CD14-positive monocyte (primary cell): Measurements from ENCODE around the gene MCOLN3. TPM values are rescaled to one million over a fixed set of nuclear protein-coding genes. Genes with fewer than 3 reads are reported as not detected.
"Not testable (repeated sequence)": the region's sequence is repeated elsewhere in the genome, so short reads cannot be mapped to it uniquely, and the experiment has no call there.

Experiments used
- DNase-seq, 3 donors: peaks; one replicate each; pipeline ENCODE4 v3.0.0-alpha.2; 2011 to 2022
- H2AFZ ChIP-seq: 2 replicates; pipeline ENCODE4 v1.6.0; 2012; ENCODE audit warnings: mild to moderate bottlenecking, low read depth, low read length, inconsistent platforms; ENCODE audit not compliant: insufficient read depth, poor library complexity, severe bottlenecking
- H3K27ac ChIP-seq, 2 donors: 1 replicate in 1 of 2; 2 replicates in 1 of 2; pipeline ENCODE4 v1.5.1; 2012 to 2013; ENCODE audit warnings: low read length in 2 of 2, control low read depth in 1 of 2, inconsistent platforms in 1 of 2, low read depth in 1 of 2, mild to moderate bottlenecking in 1 of 2
- H3K27me3 ChIP-seq, 2 donors: one replicate each; pipeline versions ENCODE4 v1.6.0 to v1.6.1; 2011 to 2013; ENCODE audit warnings: low read length in 2 of 2; ENCODE audit not compliant: control insufficient read depth in 2 of 2, insufficient read depth in 2 of 2
- H3K36me3 ChIP-seq, 2 donors: replicated peaks in 1 of 2; 1 replicate in 1 of 2; 2 replicates in 1 of 2; pipeline versions ENCODE4 v1.5.1 to v1.6.1; 2012 to 2013; ENCODE audit warnings: low read length in 2 of 2, control low read depth in 1 of 2, inconsistent platforms in 1 of 2, mild to moderate bottlenecking in 1 of 2; ENCODE audit not compliant: insufficient read depth in 2 of 2, control insufficient read depth in 1 of 2
- H3K4me1 ChIP-seq, 2 donors: 1 replicate in 1 of 2; 2 replicates in 1 of 2; pipeline versions ENCODE4 v1.5.1 to v1.6.1; 2012 to 2013; ENCODE audit warnings: low read length in 2 of 2, control low read depth in 1 of 2, inconsistent platforms in 1 of 2, mild to moderate bottlenecking in 1 of 2, moderate library complexity in 1 of 2; ENCODE audit not compliant: insufficient read depth in 2 of 2, control insufficient read depth in 1 of 2
- H3K4me2 ChIP-seq: replicated peaks from 2 replicates; pipeline ENCODE3; 2012; ENCODE audit warnings: low read length, moderate library complexity, mild to moderate bottlenecking; ENCODE audit not compliant: poor library complexity, severe bottlenecking; ENCODE audit errors: extremely low read depth
- H3K4me3 ChIP-seq, 3 experiments: fragments of 200-600 bp in 1 of 3; sonication (generic) in 1 of 3; replicated peaks in 1 of 3; 1 replicate in 2 of 3; 2 replicates in 1 of 3; pipeline ENCODE4 v1.5.1; 2011 to 2013; ENCODE audit warnings: low read length in 3 of 3, mild to moderate bottlenecking in 3 of 3, control low read depth in 2 of 3, low read depth in 2 of 3, inconsistent platforms in 1 of 3, moderate library complexity in 1 of 3
- H3K79me2 ChIP-seq: 2 replicates; pipeline ENCODE4 v1.6.0; 2012; ENCODE audit warnings: mild to moderate bottlenecking, control low read depth, inconsistent platforms, low read length, moderate library complexity; ENCODE audit not compliant: insufficient read depth
- H3K9ac ChIP-seq: 2 replicates; pipeline ENCODE4 v1.6.0; 2017; ENCODE audit warnings: low read length, mild to moderate bottlenecking; ENCODE audit not compliant: insufficient read depth, poor library complexity, severe bottlenecking
- H3K9me3 ChIP-seq, 2 donors: replicated peaks in 1 of 2; 1 replicate in 1 of 2; 2 replicates in 1 of 2; pipeline versions ENCODE4 v1.5.1 to v1.6.1; 2012 to 2013; ENCODE audit warnings: low read length in 2 of 2, control low read depth in 1 of 2; ENCODE audit not compliant: control insufficient read depth in 1 of 2, insufficient read depth in 1 of 2
- H4K20me1 ChIP-seq: 2 replicates; pipeline ENCODE4 v1.6.0; 2012; ENCODE audit warnings: mild to moderate bottlenecking, low read length, control low read depth, moderate library complexity; ENCODE audit not compliant: insufficient read depth
- H3K27ac Mint-ChIP-seq, 7 donors: one replicate each; pipeline ENCODE4 v1.8.0; 2020; ENCODE audit warnings: mild to moderate bottlenecking in 7 of 7, mixed read lengths in 7 of 7, moderate library complexity in 6 of 7, inconsistent platforms in 2 of 7
- H3K27me3 Mint-ChIP-seq, 3 donors: one replicate each; pipeline ENCODE4 v1.8.0; 2021 to 2022; ENCODE audit warnings: low read depth in 3 of 3, mild to moderate bottlenecking in 3 of 3, mixed read lengths in 3 of 3, moderate library complexity in 3 of 3, inconsistent platforms in 1 of 3
- H3K36me3 Mint-ChIP-seq, 2 donors: one replicate each; pipeline ENCODE4 v1.8.0; 2020; ENCODE audit warnings: mixed read lengths in 2 of 2, inconsistent platforms in 1 of 2, mild to moderate bottlenecking in 1 of 2
- H3K4me1 Mint-ChIP-seq: one replicate; pipeline ENCODE4 v1.8.0; 2020; ENCODE audit warnings: mild to moderate bottlenecking, mixed read lengths
- H3K4me3 Mint-ChIP-seq, 2 donors: one replicate each; pipeline ENCODE4 v1.8.0; 2020; ENCODE audit warnings: mild to moderate bottlenecking in 2 of 2, mixed read lengths in 2 of 2, moderate library complexity in 1 of 2
- H3K9me3 Mint-ChIP-seq, 7 donors: one replicate each; pipeline ENCODE4 v1.8.0; 2020 to 2022; ENCODE audit warnings: mixed read lengths in 7 of 7, mild to moderate bottlenecking in 6 of 7, moderate library complexity in 6 of 7, inconsistent platforms in 2 of 7
- CTCF ChIP-seq: fragments of 200-600 bp; IDR thresholded peaks from one replicate; pipeline ENCODE4 v1.8.0; 2022; ENCODE audit warnings: antibody characterized with exemption, mild to moderate bottlenecking
- WGBS: methylation state at CpG from one replicate; pipeline ENCODE4 v1.1.5; 2013; ENCODE audit warnings: missing lambda C conversion rate; ENCODE audit not compliant: insufficient coverage; 5-methylcytosine and 5-hydroxymethylcytosine counted together
- intact Hi-C, 2 donors: fragments of 100-400 bp; cut with micrococcal nuclease; formaldehyde crosslinking; loops; one replicate each; pipeline versions ENCODE4 v1.15.0 to v1.15.1; 2023
- polyA plus RNA-seq, 3 donors: library from polyadenylated mRNA; depleted of rRNA in 1 of 3; unstranded in 2 of 3; stranded (reverse) in 1 of 3; fragments of 300-500 nt in 2 of 3; fragments of >200 nt in 1 of 3; fragmentation: Illumina TruSeq in 2 of 3; gene quantifications; 1 replicate in 2 of 3; 2 replicates in 1 of 3; pipeline ENCODE4 v1.2.3, GENCODE V29; 2012 to 2021

Gene MCOLN3
- polyA plus RNA-seq, 3 donors: 0.03 TPM; not detected in 2

DNA sequence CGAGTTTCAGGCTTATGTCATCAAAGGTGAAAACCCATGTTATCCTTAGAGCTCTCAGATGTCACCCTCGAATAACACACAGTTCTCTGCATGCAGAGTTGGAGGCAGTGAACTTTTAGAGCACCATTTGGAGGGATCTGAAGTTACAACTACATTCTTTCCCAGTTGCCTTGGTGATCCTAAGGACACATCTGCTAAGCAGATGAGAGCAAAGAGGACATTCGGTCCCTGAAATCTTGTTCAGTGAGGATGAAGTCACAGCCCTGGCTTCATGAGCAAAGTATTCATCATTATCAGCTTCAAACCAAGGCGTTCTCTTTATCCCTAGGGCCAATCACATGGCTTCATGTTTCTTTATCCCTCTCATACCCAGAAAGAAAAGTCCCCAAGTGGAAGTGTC is 28.3 kb downstream of the MCOLN3 start:
- peaks cover 0 to 3% (median 2%) of the 10 kb centered on the region in 3 donors for H3K27me3 Mint-ChIP-seq
- no peak overlapping the region for H3K27ac Mint-ChIP-seq
- Histone ChIP-seq H4K20me1 (no peaks in the 10 kb centered on the region), H3K27ac (no peak overlapping the region), H3K79me2 (no peaks in the 10 kb centered on the region), H3K9me3 (no peaks in the 10 kb centered on the region), H3K36me3 (no peaks in the 10 kb centered on the region), H2AFZ (no peak overlapping the region), H3K4me2 (no peak overlapping the region), H3K4me3 (no peak overlapping the region), H3K27me3 (no peaks in the 10 kb centered on the region), H3K4me1 (no peaks in the 10 kb centered on the region), H3K9ac (no peak overlapping the region)
- no peaks in the 10 kb centered on the region for H3K9me3 Mint-ChIP-seq
- no peak for TF ChIP-seq CTCF
- H3K36me3 Mint-ChIP-seq: no peaks in the 10 kb centered on the region
- no peaks in the 10 kb centered on the region for H3K4me1 Mint-ChIP-seq
- H3K4me3 Mint-ChIP-seq: no peak overlapping the region
- DNase-seq: no peak
- intact Hi-C loops: no loop called here
- 89% methylated on average over 1 of the region's 4 CpGs for WGBS

DNA sequence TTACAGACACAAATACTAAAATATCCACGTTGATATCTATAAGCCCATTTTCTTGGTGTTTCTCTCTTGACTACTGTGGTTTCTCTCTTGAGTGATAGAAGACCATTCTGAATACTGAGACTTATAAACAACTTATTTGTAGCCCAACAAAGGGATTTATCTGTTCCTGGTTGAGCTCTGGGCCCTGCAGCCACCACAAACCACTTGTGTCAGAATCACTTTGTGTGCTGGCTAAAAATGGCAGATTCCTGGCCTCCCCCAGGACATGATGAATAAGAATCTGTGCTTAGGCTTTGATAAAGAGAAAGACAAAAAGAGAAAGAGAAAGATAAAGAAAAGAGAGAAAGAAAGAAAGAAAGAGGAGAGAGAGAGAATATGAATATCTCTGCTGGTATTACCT is 32.5 kb downstream of the MCOLN3 start:
- Histone ChIP-seq H3K79me2 (no peaks in the 10 kb centered on the region), H3K36me3 (no peaks in the 10 kb centered on the region), H3K9me3 (no peaks in the 10 kb centered on the region), H3K4me2 (no peak overlapping the region), H3K4me3 (no peak overlapping the region), H4K20me1 (no peaks in the 10 kb centered on the region), H3K27ac (no peak overlapping the region), H2AFZ (no peak overlapping the region), H3K27me3 (peaks cover 0 to 2% of the 10 kb centered on the region in 2 donors), H3K4me1 (no peaks in the 10 kb centered on the region), H3K9ac (no peak overlapping the region)
- Mint-ChIP-seq H3K36me3 (no peaks in the 10 kb centered on the region), H3K27me3 (peaks cover 2 to 11% (median 2%) of the 10 kb centered on the region in 3 donors), H3K4me3 (no peak overlapping the region), H3K27ac (no peak overlapping the region), H3K9me3 (peaks cover 0 to 2% (median 0%) of the 10 kb centered on the region in 7 donors), H3K4me1 (no peaks in the 10 kb centered on the region)
- intact Hi-C loops: no loop called here
- no peak for DNase-seq
- no peak for TF ChIP-seq CTCF
- WGBS: no CpG with 5 or more reads among the region's 1 CpG

DNA sequence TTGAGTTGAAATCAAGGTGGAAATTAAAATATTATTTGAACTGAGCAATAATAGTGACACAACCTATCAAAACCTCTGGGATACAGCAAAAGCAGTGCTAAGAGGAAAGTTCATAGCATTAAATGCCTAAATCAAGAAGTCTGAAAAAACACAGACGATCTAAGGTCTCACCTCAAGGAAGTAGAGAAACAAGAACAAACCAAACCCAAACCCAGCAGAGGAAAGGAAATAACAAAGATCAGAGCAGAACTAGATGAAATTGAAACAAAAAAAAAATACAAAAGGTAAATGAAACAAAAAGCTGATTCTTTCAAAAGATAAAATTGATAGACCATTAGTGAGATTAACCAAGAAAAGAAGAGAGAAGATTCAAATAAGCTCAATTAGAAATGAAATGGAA is 42.7 kb downstream of the MCOLN3 start:
- Mint-ChIP-seq H3K27me3 (peaks cover 5 to 18% (median 9%) of the 10 kb centered on the region in 3 donors), H3K4me3 (peak overlapping the region in 1 of 2 donors; percentile 8), H3K9me3 (peaks cover 5 to 34% (median 19%) of the 10 kb centered on the region in 7 donors)
- H3K27me3 ChIP-seq, H2AFZ ChIP-seq, DNase-seq, H4K20me1 ChIP-seq, H3K4me1 Mint-ChIP-seq, H3K4me3 ChIP-seq, H3K79me2 ChIP-seq, H3K27ac Mint-ChIP-seq, H3K9me3 ChIP-seq, intact Hi-C loops, H3K36me3 ChIP-seq, H3K27ac ChIP-seq, H3K4me2 ChIP-seq, H3K4me1 ChIP-seq, H3K36me3 Mint-ChIP-seq, H3K9ac ChIP-seq: not testable (repeated sequence)
- WGBS: no CpG with 5 or more reads among the region's 1 CpG
